CD4-positive, alpha-beta T cell treated with Interferon alpha-2 for 1 hour (primary cell): ENCODE results near the gene EXOSC2.
"Not testable (repeated sequence)": the region's sequence is repeated elsewhere in the genome, so short reads cannot be mapped to it uniquely, and the experiment has no call there.

Experiments
- DNase-seq, 2 donors: peaks; one replicate each; pipeline ENCODE4 v3.0.0-alpha.2; 2020 to 2022

EXOSC2 gene

GRCh38 chr9:130668196-130668595 is 25.4 kb upstream of the EXOSC2 start:
- DNase-seq = no peak

DNA sequence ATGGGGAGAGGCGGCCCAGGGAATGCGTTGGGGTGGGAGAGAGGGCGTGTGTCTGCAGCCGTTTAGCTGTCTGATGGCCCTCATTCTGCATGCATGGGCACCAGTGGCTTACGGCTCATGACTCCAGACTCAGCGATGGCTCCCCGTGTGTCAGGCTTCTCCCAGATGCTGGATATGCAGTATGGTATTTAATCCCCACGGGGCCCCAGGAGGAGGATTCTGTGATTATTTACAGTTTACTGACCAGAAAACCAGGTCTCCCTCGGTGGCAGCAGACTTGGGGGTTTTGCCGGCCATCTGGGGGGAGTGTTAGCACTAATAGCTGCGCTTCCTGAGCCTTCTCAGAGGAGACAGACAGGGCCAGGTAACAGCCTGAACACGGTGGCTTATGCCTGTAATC is 24.9 kb upstream of the EXOSC2 start:
- DNase-seq = no peak

GRCh38 chr9:130669965-130670364 is 23.6 kb upstream of the EXOSC2 start:
- no peak for DNase-seq

DNA sequence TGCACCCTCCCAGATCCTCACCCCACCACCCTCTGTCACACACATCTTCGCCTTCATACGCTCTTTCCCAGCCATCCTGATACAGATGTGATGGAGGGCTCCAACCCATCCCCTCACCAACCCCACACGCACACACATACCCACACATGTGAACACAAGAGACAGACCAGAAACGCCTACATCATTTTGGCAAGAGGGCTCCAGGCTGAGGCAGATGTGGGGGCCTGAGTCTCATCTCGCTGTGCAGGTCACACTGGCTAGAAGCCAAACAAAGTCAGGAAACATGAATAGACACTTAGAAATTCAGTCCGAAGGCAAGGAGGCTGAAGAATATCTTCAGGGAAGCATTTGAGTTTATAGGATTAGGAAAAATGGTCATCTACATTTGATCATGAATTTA is 22.9 kb upstream of the EXOSC2 start:
- no peak for DNase-seq

GRCh38 chr9:130672466-130672865 is 21.1 kb upstream of the EXOSC2 start:
- no peak for DNase-seq

- DNase-seq = no peak
Observed at GRCh38 chr9:130672933-130673615, 20.5 kb upstream of the EXOSC2 start.

GRCh38 chr9:130675396-130675795 is 18.2 kb upstream of the EXOSC2 start:
- no peak for DNase-seq

DNA sequence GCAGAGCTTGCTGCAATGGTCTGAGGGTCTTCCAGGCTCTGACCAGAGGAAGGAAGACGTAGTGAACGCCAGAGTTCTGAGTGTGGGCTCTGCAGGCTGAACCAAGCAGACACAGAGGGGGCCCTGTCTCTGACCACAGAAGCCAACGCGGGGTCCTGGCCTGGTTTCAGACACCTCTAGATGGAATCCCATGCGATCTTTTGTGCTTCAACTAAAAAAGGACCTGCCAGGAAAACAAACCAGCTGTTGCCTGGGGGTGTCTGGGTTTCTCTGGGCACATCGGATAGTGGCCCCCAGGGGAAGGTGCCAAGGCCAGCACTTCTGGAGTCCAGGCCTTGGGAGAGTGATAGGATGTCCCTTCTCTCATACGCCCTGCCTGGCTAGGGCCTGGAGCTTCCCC is 16.3 kb upstream of the EXOSC2 start:
- no peak for DNase-seq

DNA sequence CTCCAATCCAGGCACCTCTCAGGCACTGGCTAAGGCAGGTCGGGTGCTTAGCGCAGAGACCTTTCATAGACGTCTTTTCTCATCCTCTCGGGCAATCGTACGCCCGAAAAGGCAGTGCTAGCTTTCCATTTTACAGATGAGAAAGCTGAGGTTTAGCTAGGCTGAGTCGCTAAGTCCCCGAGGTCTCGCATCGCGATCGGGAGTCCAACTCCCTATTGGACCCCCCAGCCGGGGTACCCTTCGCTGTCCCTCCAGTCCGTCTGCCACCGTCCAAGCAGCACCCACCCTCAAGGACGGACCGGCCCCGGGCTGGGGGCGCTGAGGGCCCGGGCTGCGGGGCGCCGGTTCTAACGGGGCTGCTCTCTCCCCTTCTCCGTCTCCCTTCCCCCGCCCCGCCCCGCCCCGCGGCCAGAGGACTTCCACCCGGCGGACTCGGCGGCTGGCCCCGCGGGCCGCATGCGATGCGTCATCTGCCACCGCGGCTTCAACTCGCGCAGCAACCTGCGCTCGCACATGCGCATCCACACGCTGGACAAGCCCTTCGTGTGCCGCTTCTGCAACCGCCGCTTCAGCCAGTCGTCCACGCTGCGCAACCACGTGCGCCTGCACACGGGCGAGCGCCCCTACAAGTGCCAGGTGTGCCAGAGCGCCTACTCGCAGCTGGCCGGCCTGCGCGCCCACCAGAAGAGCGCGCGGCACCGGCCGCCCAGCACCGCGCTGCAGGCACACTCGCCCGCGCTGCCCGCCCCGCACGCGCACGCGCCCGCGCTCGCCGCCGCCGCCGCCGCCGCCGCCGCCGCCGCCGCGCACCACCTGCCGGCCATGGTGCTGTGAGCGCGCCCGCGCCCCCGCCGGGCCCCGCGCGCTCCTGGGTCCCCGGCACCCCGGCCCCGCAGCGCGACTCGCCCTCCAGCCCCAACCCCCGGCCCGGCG is 12.5 kb upstream of the EXOSC2 start:
- peak; percentile 62 to 70 for DNase-seq

DNA sequence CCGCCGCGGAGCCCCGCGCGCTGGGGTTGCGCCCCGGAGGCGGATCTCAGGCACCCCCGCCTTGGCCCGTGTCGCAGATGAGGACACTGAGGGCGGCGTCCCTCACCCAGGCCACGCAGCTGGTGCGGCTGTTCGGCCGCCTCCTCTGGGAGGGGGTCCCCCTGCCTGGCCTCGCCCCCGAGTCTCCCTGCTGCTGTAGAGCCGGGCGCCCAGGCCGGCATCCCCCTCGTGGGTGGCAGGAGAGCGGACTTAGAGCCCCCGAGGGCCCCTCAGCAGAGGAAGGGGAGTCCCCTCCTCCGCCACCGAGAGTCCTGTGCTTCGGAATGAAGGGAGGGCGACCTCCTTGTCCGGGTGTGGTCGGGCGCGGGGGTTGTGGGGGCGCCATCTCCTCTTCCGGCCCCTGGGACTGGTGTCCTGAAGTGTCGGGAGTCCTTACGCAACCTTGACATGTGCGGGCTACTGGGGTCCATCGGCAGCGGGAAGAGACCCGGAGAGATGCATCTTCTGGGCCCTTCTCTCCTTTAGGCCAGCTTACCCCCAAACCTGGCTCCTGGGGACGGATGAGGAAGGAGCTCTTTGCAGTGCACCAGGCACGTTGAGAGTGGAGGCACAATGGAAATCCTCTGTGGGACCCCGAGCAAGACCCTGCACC is 11.7 kb upstream of the EXOSC2 start:
- DNase-seq = no peak

GRCh38 chr9:130682421-130683121 is 11.0 kb upstream of the EXOSC2 start:
- peak; percentile 48 to 64 for DNase-seq

- DNase-seq = no peak
Observed at GRCh38 chr9:130685104-130685503, 8.5 kb upstream of the EXOSC2 start.

DNA sequence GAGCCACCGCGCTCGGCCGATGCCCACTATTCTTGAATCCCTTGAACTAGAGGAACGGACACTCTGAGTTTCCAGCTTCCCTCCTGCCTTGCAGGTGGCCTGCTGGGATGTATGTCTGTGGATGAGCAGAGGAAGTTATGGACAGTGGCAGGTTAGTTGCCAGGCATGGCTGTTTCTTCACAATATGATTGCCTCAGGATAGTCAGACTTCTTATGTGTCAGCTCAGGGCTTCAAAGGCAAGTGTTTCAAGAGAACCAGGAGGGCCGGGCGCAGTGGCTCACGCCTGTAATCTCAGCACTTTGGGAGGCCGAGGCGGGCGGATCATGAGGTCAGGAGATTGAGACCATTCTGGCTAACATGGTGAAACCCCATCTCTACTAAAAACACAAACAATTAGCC is 7.6 kb upstream of the EXOSC2 start:
- not testable (repeated sequence) for DNase-seq

DNA sequence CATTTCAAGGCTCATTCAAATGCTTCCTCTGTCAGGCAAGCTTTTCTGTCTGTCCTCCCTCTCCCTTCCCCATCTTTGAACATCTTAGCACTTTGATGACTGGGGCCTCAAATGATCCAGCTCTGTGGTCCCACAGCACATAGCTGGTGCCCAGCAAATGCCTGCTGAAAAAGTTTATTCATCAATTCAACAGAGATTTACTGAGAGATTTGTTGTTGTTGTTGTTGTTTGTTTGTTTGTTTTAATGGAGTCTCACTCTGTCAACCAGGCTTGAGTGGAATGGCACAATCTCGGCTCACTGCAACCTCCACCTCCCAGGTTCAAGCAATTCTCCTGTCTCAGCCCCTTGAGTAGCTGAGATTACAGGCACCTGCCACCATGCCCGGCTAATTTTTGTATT is 6.0 kb upstream of the EXOSC2 start:
- DNase-seq = no peak

GRCh38 chr9:130688072-130688471 is 5.5 kb upstream of the EXOSC2 start:
- DNase-seq = peak in 1 of 2 donors; percentile 37

- no peak for DNase-seq
Observed at GRCh38 chr9:130689572-130689936, 4.0 kb upstream of the EXOSC2 start.

DNA sequence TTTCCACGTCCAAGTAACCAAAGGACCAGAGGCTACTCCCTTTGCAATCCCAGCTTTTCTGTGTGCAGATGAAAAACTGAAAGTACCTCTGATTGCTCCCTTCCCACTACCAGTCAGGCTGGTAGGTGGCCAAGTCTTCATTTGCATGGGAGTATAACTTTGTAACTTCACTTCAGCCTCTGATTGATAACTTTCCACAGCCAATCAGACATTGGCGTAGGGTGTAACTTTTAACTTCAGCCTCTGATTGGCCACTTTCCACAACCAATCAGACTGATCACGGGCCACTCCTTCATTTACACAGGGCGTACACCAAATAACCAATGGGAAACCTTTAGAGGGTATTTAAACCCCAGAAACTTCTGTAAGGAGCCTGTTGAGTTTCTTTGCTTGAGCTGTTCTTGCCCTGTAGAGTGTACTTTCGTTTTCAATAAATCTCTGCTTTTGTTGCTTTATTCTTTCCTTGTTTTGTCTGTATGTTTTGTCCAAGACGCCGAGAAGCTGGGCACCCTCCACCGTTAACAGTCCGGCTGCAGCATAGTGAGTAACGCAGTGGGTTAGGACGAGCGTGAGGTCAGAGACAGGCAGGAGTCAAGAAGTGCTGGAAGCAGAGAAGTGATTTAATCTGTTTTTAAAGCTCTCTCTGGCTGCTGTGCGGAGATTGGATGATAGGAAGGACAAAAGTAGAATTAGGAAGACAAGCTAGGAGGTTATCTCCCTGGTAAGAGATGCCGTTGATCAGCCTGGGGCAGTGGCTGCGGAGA is 3.5 kb upstream of the EXOSC2 start:
- no peak for DNase-seq

GRCh38 chr9:130692321-130692720 is 1.3 kb upstream of the EXOSC2 start:
- no peak for DNase-seq

- DNase-seq = no peak
Observed at GRCh38 chr9:130693101-130693425, 517 bp upstream of the EXOSC2 start.

DNA sequence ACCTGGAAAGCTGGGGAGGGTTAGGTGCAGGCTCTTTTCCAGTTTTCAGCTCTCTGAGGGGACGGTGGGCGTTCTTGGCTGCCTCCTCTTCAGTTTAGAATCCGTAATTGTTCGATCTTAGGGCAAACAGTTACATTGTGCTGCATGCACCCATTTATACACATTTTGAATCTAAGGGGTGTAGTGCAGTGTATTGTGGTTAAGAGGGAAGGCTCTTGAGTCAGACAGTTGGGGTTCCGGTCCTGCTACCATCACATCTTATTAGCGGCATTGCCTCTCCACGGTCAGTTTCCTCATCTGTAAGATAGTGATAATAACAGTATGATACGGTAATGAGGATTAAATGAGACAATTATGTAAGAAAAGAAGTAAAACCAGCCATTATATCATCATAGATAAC is 625 bp downstream of the EXOSC2 start:
- DNase-seq = no peak

GRCh38 chr9:130696139-130696650 is 2.6 kb downstream of the EXOSC2 start:
- DNase-seq = no peak

DNA sequence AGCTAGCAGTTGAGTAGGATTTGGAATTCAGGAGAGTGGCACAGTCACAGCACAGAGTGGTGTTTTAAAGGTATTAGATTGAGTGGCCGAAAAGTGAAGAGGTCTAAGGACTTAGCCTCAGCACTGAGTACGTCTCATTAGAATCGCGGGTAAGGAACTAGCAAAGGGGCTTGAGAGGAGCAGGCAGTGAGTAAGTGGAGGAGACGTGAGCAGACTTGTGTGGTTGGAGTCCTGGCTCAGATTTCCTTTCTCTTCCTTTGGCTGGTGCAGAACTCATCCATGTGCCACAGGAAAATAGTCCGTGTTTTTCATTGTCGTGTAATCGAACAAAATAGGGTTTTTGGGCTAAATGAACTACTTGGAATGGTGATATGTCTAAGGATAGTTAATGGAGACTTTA is 3.4 kb downstream of the EXOSC2 start:
- DNase-seq = no peak
